ENCODE results near the gene CYB5D1. TPM values are rescaled to one million over a fixed set of nuclear protein-coding genes. Genes with fewer than 3 reads are reported as not detected.

CYB5D1 gene
- total RNA-seq, 1 donor from 2014 or later: 21.1 TPM

GRCh38 chr17:7867881-7868329 lies 10.1 kb downstream of the CYB5D1 start:
- Histone ChIP-seq H2AFZ (ENCODE audit: low read depth, low read length) (no peak overlapping the region), H3K4me1 (ENCODE audit: insufficient read depth, low read length) (no peaks in the 10 kb centered on the region), H3K4me3 (ENCODE audit: insufficient read depth, low read depth, low read length) (no peak overlapping the region), H3K27ac (ENCODE audit: low read depth, low read length) (no peak overlapping the region), H3K9me3 (ENCODE audit: insufficient read depth, low read depth, low read length) (no peaks in the 10 kb centered on the region), H3K4me2 (ENCODE audit: low read length) (no peak overlapping the region), H4K20me1 (ENCODE audit: insufficient read depth, low read length) (peaks cover 5% of the 10 kb centered on the region), H3K9ac (ENCODE audit: low read length) (no peak overlapping the region), H3K27me3 (ENCODE audit: insufficient read depth, low read length) (no peaks in the 10 kb centered on the region), H3K36me3 (ENCODE audit: insufficient read depth, low read length) (peaks cover 6% of the 10 kb centered on the region), H3K79me2 (ENCODE audit: insufficient read depth, low read length) (peaks cover 5% of the 10 kb centered on the region)
- DNase-seq (ENCODE audit: low read depth) (no peak), FAIRE-seq (no peak)
- Mint-ChIP-seq H3K27me3 (ENCODE audit: low read depth, unreplicated experiment) (no peaks in the 10 kb centered on the region), H3K36me3 (ENCODE audit: low read depth, unreplicated experiment) (peaks cover 18% of the 10 kb centered on the region), H3K4me1 (ENCODE audit: low read depth, unreplicated experiment) (peaks cover under 1% of the 10 kb centered on the region), H3K4me3 (ENCODE audit: unreplicated experiment) (no peak overlapping the region), H3K27ac (ENCODE audit: unreplicated experiment) (no peak overlapping the region), H3K9me3 (ENCODE audit: unreplicated experiment) (no peaks in the 10 kb centered on the region)
- TF ChIP-seq CTCF (IDR thresholded peaks at IDR 0.05; ENCODE audit: insufficient read depth, low read depth, low read length) (no peak), EZH2 (IDR thresholded peaks at IDR 0.05; ENCODE audit: insufficient read depth, low read length) (no peak)

GRCh38 chr17:7873051-7873450 lies 15.2 kb downstream of the CYB5D1 start:
- Mint-ChIP-seq H3K27ac (ENCODE audit: unreplicated experiment) (peak overlapping the region; percentile 64), H3K4me3 (ENCODE audit: unreplicated experiment) (peak overlapping the region; percentile 18)

More at GRCh38 chr17:7873051-7873450, 15.2 kb downstream of the CYB5D1 start:
- Histone ChIP-seq H3K4me3 (ENCODE audit: insufficient read depth, low read depth, low read length) (no peak overlapping the region), H4K20me1 (ENCODE audit: insufficient read depth, low read length) (no peaks in the 10 kb centered on the region), H3K27ac (ENCODE audit: low read depth, low read length) (no peak overlapping the region), H3K27me3 (ENCODE audit: insufficient read depth, low read length) (no peaks in the 10 kb centered on the region), H3K4me1 (ENCODE audit: insufficient read depth, low read length) (no peaks in the 10 kb centered on the region), H3K9me3 (ENCODE audit: insufficient read depth, low read depth, low read length) (no peaks in the 10 kb centered on the region), H3K9ac (ENCODE audit: low read length) (no peak overlapping the region), H3K4me2 (ENCODE audit: low read length) (no peak overlapping the region), H3K36me3 (ENCODE audit: insufficient read depth, low read length) (no peaks in the 10 kb centered on the region), H2AFZ (ENCODE audit: low read depth, low read length) (no peak overlapping the region), H3K79me2 (ENCODE audit: insufficient read depth, low read length) (no peaks in the 10 kb centered on the region)
- H3K4me1 Mint-ChIP-seq (ENCODE audit: low read depth, unreplicated experiment): peaks cover 7% of the 10 kb centered on the region
- H3K36me3 Mint-ChIP-seq (ENCODE audit: low read depth, unreplicated experiment): peaks cover 15% of the 10 kb centered on the region
- no peaks in the 10 kb centered on the region for H3K9me3 Mint-ChIP-seq (ENCODE audit: unreplicated experiment)
- TF ChIP-seq EZH2 (IDR thresholded peaks at IDR 0.05; ENCODE audit: insufficient read depth, low read length) (no peak), CTCF (IDR thresholded peaks at IDR 0.05; ENCODE audit: insufficient read depth, low read depth, low read length) (no peak)
- H3K27me3 Mint-ChIP-seq (ENCODE audit: low read depth, unreplicated experiment): no peaks in the 10 kb centered on the region
- no peak for FAIRE-seq
- DNase-seq (ENCODE audit: low read depth): no peak

All from astrocyte (in vitro differentiated cells and primary cell).